ENCODE results near the gene KRTAP12-4.

Gene KRTAP12-4

DNA sequence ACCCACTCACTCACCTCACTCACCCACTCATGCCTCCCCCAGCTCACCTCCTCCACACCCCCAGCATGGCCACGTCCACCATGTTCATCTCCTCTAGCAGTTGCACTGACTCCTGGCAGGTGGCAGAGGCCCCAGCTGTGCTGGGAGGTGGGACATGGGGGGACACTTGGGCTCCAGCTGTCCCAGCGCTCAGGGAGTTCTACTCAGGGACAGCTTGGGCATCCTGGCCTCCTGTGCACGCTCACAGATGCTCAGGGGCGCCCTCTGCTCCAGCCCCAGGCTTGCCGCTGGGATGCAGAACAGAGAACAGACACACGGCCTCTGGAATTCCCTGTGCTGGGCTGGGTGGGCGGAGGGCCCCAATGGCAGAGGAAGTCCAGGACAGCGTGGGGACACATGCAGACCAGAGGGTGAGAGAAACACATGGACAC, 37.4 kb downstream of the KRTAP12-4 start:
- no peak overlapping the region for H3K4me3 ChIP-seq (replicated peaks; ENCODE audit: low read depth, low read length)
- no peaks in the 10 kb centered on the region for H3K36me3 ChIP-seq (ENCODE audit: control insufficient read depth, insufficient read depth, low read length)
- TF ChIP-seq, protein P1, sequence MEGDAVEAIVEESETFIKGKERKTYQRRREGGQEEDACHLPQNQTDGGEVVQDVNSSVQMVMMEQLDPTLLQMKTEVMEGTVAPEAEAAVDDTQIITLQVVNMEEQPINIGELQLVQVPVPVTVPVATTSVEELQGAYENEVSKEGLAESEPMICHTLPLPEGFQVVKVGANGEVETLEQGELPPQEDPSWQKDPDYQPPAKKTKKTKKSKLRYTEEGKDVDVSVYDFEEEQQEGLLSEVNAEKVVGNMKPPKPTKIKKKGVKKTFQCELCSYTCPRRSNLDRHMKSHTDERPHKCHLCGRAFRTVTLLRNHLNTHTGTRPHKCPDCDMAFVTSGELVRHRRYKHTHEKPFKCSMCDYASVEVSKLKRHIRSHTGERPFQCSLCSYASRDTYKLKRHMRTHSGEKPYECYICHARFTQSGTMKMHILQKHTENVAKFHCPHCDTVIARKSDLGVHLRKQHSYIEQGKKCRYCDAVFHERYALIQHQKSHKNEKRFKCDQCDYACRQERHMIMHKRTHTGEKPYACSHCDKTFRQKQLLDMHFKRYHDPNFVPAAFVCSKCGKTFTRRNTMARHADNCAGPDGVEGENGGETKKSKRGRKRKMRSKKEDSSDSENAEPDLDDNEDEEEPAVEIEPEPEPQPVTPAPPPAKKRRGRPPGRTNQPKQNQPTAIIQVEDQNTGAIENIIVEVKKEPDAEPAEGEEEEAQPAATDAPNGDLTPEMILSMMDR (IDR thresholded peaks at IDR 0.05; ENCODE audit: insufficient read depth, low read length, poor library complexity, severe bottlenecking): no peak
- H3K27me3 ChIP-seq (replicated peaks; ENCODE audit: control insufficient read depth, insufficient read depth, low read length): no peaks in the 10 kb centered on the region
- DNase-seq (ENCODE audit: extremely low read depth, insufficient read length): no peak

GRCh38 chr21:44616591-44616926, 37.9 kb downstream of the KRTAP12-4 start:
- DNase-seq (ENCODE audit: extremely low read depth, insufficient read length): no peak
- Histone ChIP-seq H3K4me3 (replicated peaks; ENCODE audit: low read depth, low read length) (no peak overlapping the region), H3K36me3 (ENCODE audit: control insufficient read depth, insufficient read depth, low read length) (no peaks in the 10 kb centered on the region), H3K27me3 (replicated peaks; ENCODE audit: control insufficient read depth, insufficient read depth, low read length) (no peaks in the 10 kb centered on the region)
- TF ChIP-seq, protein P1 (IDR thresholded peaks at IDR 0.05; ENCODE audit: insufficient read depth, low read length, poor library complexity, severe bottlenecking): no peak

DNA sequence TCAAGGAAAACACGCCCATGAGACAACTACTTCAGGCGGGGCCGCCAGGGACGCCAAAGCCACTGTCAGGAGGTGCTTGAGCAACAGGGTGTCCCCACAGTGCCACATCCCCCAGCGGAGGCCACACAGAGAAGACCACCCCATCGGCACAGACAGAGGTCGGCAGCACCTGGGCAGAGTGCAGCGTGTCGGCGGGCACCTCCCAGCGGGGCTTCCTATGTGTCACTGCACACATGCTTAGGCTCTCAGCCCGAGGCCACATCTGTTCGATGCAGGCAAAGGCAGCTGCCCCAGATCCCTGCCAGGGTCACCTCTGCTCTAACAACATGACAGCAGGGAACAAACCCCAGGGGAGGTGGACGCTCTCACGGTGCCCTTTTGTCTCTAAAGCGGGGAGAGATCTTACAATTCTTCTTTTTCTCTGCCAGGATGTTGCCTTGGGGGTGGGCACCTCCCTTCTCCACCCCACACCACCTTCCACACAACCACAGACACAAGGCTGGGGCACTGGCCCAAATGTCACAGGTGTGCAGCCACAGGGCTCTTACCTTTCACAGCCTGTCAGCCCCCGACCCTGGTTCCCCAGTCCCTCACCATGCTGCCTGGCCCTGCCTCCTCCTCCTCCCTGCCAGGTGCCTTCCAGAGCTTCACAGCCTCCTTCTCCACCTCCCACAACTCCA, 38.4 kb downstream of the KRTAP12-4 start:
- no peak for DNase-seq (ENCODE audit: extremely low read depth, insufficient read length)
- no peak overlapping the region for H3K4me3 ChIP-seq (replicated peaks; ENCODE audit: low read depth, low read length)
- TF ChIP-seq, protein P1 (IDR thresholded peaks at IDR 0.05; ENCODE audit: insufficient read depth, low read length, poor library complexity, severe bottlenecking): no peak
- H3K36me3 ChIP-seq (ENCODE audit: control insufficient read depth, insufficient read depth, low read length): no peaks in the 10 kb centered on the region
- no peaks in the 10 kb centered on the region for H3K27me3 ChIP-seq (replicated peaks; ENCODE audit: control insufficient read depth, insufficient read depth, low read length)

DNA sequence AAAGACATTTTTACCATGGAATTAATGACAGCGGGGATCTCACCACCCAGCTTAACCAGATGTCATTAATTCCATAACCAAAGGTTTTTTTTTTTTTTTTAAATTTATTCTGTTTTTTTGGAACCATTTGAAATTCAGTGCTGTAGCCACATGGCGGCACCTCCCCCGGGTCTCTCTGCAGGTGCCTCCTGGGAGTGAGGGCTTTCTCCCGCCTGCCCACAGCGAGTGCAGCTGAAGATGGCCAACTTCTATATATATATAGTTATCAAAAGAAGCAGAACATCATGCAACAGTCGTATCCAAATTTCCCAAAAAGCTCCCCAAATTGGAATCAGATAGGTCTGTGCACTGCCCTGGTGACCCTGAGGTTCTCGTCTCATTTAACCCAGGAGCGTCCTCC, 39.0 kb downstream of the KRTAP12-4 start:
- Histone ChIP-seq H3K4me3 (replicated peaks; ENCODE audit: low read depth, low read length) (no peak overlapping the region), H3K27me3 (replicated peaks; ENCODE audit: control insufficient read depth, insufficient read depth, low read length) (no peaks in the 10 kb centered on the region), H3K36me3 (ENCODE audit: control insufficient read depth, insufficient read depth, low read length) (no peaks in the 10 kb centered on the region)
- TF ChIP-seq, protein P1 (IDR thresholded peaks at IDR 0.05; ENCODE audit: insufficient read depth, low read length, poor library complexity, severe bottlenecking): no peak
- no peak for DNase-seq (ENCODE audit: extremely low read depth, insufficient read length)

DNA sequence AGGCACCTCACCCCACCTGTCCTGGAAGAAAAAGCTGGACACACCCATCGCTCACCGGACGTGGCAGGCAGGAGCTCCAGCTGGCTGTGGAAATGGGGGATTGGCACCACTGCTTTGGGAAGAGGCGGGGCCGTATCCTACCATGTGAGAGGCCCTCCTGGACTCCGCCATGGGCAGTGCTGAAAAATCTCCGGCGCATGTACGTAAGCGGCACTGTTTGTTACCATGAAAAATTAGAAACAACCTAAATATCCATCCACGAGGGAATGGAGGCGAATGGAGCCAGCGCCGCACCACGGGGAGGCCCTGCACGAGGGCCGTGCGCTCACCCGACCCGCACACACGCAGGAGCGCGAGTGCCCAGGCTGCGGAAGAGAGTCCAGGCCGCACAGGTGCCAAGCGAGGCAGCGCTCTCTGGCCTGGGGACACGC, 39.5 kb downstream of the KRTAP12-4 start:
- no peak for DNase-seq (ENCODE audit: extremely low read depth, insufficient read length)
- TF ChIP-seq, protein P1 (IDR thresholded peaks at IDR 0.05; ENCODE audit: insufficient read depth, low read length, poor library complexity, severe bottlenecking): no peak
- H3K4me3 ChIP-seq (replicated peaks; ENCODE audit: low read depth, low read length): no peak overlapping the region
- no peaks in the 10 kb centered on the region for H3K27me3 ChIP-seq (replicated peaks; ENCODE audit: control insufficient read depth, insufficient read depth, low read length)
- H3K36me3 ChIP-seq (ENCODE audit: control insufficient read depth, insufficient read depth, low read length): no peaks in the 10 kb centered on the region
